ENCODE results near the gene CIDEB. TPM values are rescaled to one million over a fixed set of nuclear protein-coding genes. Genes with fewer than 3 reads are reported as not detected.

CIDEB gene
- total and polyA plus RNA-seq, 2 of the 8 experiments (the other 6 are each of a cell fraction or from before 2014, with no cell fraction given), result 0.11 TPM; not detected in 1

- TF ChIP-seq BACH1 (IDR thresholded peaks at IDR 0.05; ENCODE audit: low read length) (peak; percentile 35; the same call in 1 of the 2 replicates), JUND (IDR thresholded peaks at IDR 0.05; ENCODE audit: low read length) (peak; percentile 61), HDAC6 (IDR thresholded peaks at IDR 0.05; ENCODE audit: low read depth, low read length) (no peak), CBX8 (IDR thresholded peaks at IDR 0.05; ENCODE audit: borderline replicate concordance, low read depth, low read length) (no peak), SP2 (IDR thresholded peaks at IDR 0.05; ENCODE audit: low read length) (peak; percentile 92), RFX5 (IDR thresholded peaks at IDR 0.05; ENCODE audit: borderline replicate concordance, low read depth, low read length) (no peak), FOSL1 (IDR thresholded peaks at IDR 0.05; ENCODE audit: insufficient read depth, low read depth, low read length) (no peak), GABPA (IDR thresholded peaks at IDR 0.05; ENCODE audit: borderline replicate concordance, insufficient read depth, low read length) (peak; percentile 48; the same call in 1 of the 2 replicates), KDM4A (IDR thresholded peaks at IDR 0.05; ENCODE audit: low read depth, low read length, severe bottlenecking) (peak; percentile 69), RBBP5 (IDR thresholded peaks at IDR 0.05; ENCODE audit: borderline replicate concordance, low read depth, low read length) (peak; percentile 43; the same call in 1 of the 2 replicates), EP300 (IDR thresholded peaks at IDR 0.05; ENCODE audit: borderline replicate concordance in 1 of 2, low read depth in 2 of 2, low read length in 2 of 2) (peak; percentile 14 to 76; a peak in 2 of 3 replicates), USF2 (IDR thresholded peaks at IDR 0.05; ENCODE audit: low read length) (0 out of 2 replicates have a peak, but pooled peaks have one; percentile 10), YY1 (IDR thresholded peaks at IDR 0.05; ENCODE audit: low read depth, low read length) (peak; percentile 66; the same call in 1 of the 2 replicates), PHF8 (conservative IDR thresholded peaks at IDR 0.05; ENCODE audit: low read depth, low read length) (peak; percentile 99), RNF2 (IDR thresholded peaks at IDR 0.05; ENCODE audit: borderline replicate concordance, low read depth, low read length, missing control alignments, poor library complexity, severe bottlenecking) (no peak), CBX5 (IDR thresholded peaks at IDR 0.05; ENCODE audit: low read depth, low read length) (no peak), TAF1 (IDR thresholded peaks at IDR 0.05; ENCODE audit: low read depth, low read length) (peak; percentile 80), NRF1 (IDR thresholded peaks at IDR 0.05; ENCODE audit: low read depth, low read length) (peak; percentile 71), POLR2AphosphoS5 (IDR thresholded peaks at IDR 0.05; ENCODE audit: low read depth, low read length) (peak; percentile 92), TEAD4 (IDR thresholded peaks at IDR 0.05; ENCODE audit: low read depth, low read length) (no peak), POLR2A (IDR thresholded peaks at IDR 0.05; ENCODE audit: control extremely low read depth in 1 of 2, low read depth in 2 of 2, low read length in 2 of 2) (peak in 1 of 2 experiments; percentile 96; a peak in 2 of 3 replicates)
- TF ChIP-seq, protein P1, sequence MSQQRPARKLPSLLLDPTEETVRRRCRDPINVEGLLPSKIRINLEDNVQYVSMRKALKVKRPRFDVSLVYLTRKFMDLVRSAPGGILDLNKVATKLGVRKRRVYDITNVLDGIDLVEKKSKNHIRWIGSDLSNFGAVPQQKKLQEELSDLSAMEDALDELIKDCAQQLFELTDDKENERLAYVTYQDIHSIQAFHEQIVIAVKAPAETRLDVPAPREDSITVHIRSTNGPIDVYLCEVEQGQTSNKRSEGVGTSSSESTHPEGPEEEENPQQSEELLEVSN (IDR thresholded peaks at IDR 0.05), result peak; percentile 80; the same call in 1 of the 2 replicates
Observed at GRCh38 chr14:24271134-24271833, 36.5 kb downstream of the CIDEB start, which contains the start of gene RABGGTA (continued).
